Psoas muscle (tissue), 8 donors: ENCODE results near the gene AFDN. TPM values are rescaled to one million over a fixed set of nuclear protein-coding genes. Genes with fewer than 3 reads are reported as not detected.

Source experiments
- ATAC-seq, 4 donors: fragments of 200-7000 bp; cut with Tn5 transposase; one replicate each; pipeline ENCODE4 v1.9.1; 2020; ENCODE audit warnings: moderate library complexity in 3 of 4, mild to moderate bottlenecking in 2 of 4
- DNase-seq, 2 donors: peaks; one replicate each; pipeline ENCODE4 v3.0.0-alpha.2; 2020
- H3K27ac ChIP-seq: fragments of 200-600 bp; one replicate; pipeline ENCODE4 v1.8.0; 2022
- H3K27me3 ChIP-seq, 3 donors: fragments of 200-600 bp in 1 of 3; one replicate each; pipeline versions ENCODE4 v1.6.1 to v1.8.0; 2013 to 2022; ENCODE audit warnings: low read length in 2 of 3, mild to moderate bottlenecking in 2 of 3, moderate library complexity in 1 of 3; ENCODE audit not compliant: insufficient read depth in 3 of 3
- H3K36me3 ChIP-seq, 2 donors: fragments of 200-600 bp in 1 of 2; one replicate each; pipeline versions ENCODE4 v1.6.1 to v1.8.0; 2013 to 2022; ENCODE audit warnings: low read depth in 1 of 2, mild to moderate bottlenecking in 1 of 2, moderate library complexity in 1 of 2; ENCODE audit not compliant: insufficient read depth in 1 of 2
- H3K4me1 ChIP-seq: fragments of 200-600 bp; one replicate; pipeline ENCODE4 v1.8.0; 2022
- H3K4me3 ChIP-seq: fragments of 200-600 bp; one replicate; pipeline ENCODE4 v1.8.0; 2022; ENCODE audit warnings: mild to moderate bottlenecking
- H3K9me3 ChIP-seq: fragments of 200-600 bp; one replicate; pipeline ENCODE4 v1.8.0; 2022
- CTCF ChIP-seq: fragments of 200-600 bp; IDR thresholded peaks from one replicate; pipeline ENCODE4 v1.8.0; 2022; ENCODE audit warnings: antibody characterized with exemption
- WGBS, 3 donors: extraction: QIAGEN DNeasy Blood & Tissue Kit; methylation state at CpG; one replicate each; pipeline versions ENCODE4 v1.1.6 to v1.1.7; 2013; 5-methylcytosine and 5-hydroxymethylcytosine counted together
- intact Hi-C, 2 donors: fragments of 100-400 bp; cut with DNase I; formaldehyde crosslinking; loops; one replicate each; pipeline versions ENCODE4 v1.11.0 to v1.14.2; 2022
- polyA plus RNA-seq, 3 donors: library from polyadenylated mRNA; stranded (reverse); fragments of 200-250 nt; gene quantifications; one replicate each; pipeline ENCODE4 v1.2.3, GENCODE V29; 2013
- total RNA-seq, 4 donors: library from RNA; stranded (reverse); fragmentation: NEBNext Ultra II Directional in 2 of 4; extraction: Animal tissue kit (Norgen Biotek cat#: 25700) in 2 of 4; gene quantifications; one replicate each; pipeline versions ENCODE4 v1.2.1 to v1.2.4, GENCODE V29; 2021 to 2023
- donor health status: healthy with polysubstance abuse.
- donor health status: DM: no; HTN: no; CAD: no; lungs with moderate emphysema.
- donor health status: Bipolar disorder and iron deficiency.
- donor health status: healthy.
- donor health status: DM: yes; HTN: yes; CAD: no.
- donor health status: DM: no; HTN: no; CAD: no.
- donor health status: DM: no; HTN: no; CAD: no.
- donor health status: DM: yes; HTN: yes; CAD: no.

Gene AFDN
- total and polyA plus RNA-seq, 7 donors: 12.2 to 35.6 (median 32.9) TPM

GRCh38 chr6:167919349-167919748 is 92.6 kb downstream of the AFDN start:
- no peak overlapping the region for H3K4me3 ChIP-seq
- 75 to 90% (median 82%) methylated on average over 3 of the region's 3 CpGs for WGBS, 3 donors
- no peak overlapping the region for H3K27ac ChIP-seq
- TF ChIP-seq CTCF: no peak
- ATAC-seq (no peak), DNase-seq (no peak)
- no peaks in the 10 kb centered on the region for H3K9me3 ChIP-seq
- no peaks in the 10 kb centered on the region for H3K27me3 ChIP-seq
- intact Hi-C loops: no loop called here
- H3K4me1 ChIP-seq: no peaks in the 10 kb centered on the region
- peaks cover 10 to 80% of the 10 kb centered on the region in 2 donors for H3K36me3 ChIP-seq

- DNase-seq (no peak), ATAC-seq (no peak)
- no peaks in the 10 kb centered on the region for H3K4me1 ChIP-seq
- intact Hi-C loops: no loop called here
- no peak overlapping the region for H3K4me3 ChIP-seq
- TF ChIP-seq CTCF: no peak
- H3K36me3 ChIP-seq: peaks cover 10 to 79% of the 10 kb centered on the region in 2 donors
- no peaks in the 10 kb centered on the region for H3K27me3 ChIP-seq
- H3K27ac ChIP-seq: no peak overlapping the region
- no peaks in the 10 kb centered on the region for H3K9me3 ChIP-seq
- 88 to 95% (median 90%) methylated on average over 8 of the region's 8 CpGs for WGBS, 3 donors
Observed at GRCh38 chr6:167920165-167920564, 93.5 kb downstream of the AFDN start.

GRCh38 chr6:167921831-167922230 is 95.1 kb downstream of the AFDN start:
- ATAC-seq (no peak), DNase-seq (no peak)
- Histone ChIP-seq H3K27ac (no peak overlapping the region), H3K4me1 (no peaks in the 10 kb centered on the region), H3K4me3 (no peak overlapping the region), H3K9me3 (no peaks in the 10 kb centered on the region), H3K27me3 (no peaks in the 10 kb centered on the region), H3K36me3 (peaks cover 16 to 80% of the 10 kb centered on the region in 2 donors)
- 83 to 86% (median 85%) methylated on average over 6 of the region's 6 CpGs for WGBS, 3 donors
- no peak for TF ChIP-seq CTCF
- intact Hi-C loops: no loop called here

- ATAC-seq: no peak
- H3K27ac ChIP-seq: no peak overlapping the region
- TF ChIP-seq CTCF: no peak
- DNase-seq: no peak
- 88 to 95% (median 88%) methylated on average over 7 of the region's 7 CpGs for WGBS, 3 donors
- no peaks in the 10 kb centered on the region for H3K9me3 ChIP-seq
- H3K4me1 ChIP-seq: no peaks in the 10 kb centered on the region
- intact Hi-C loops: no loop called here
- H3K36me3 ChIP-seq: peaks cover 12 to 55% of the 10 kb centered on the region in 2 donors
- no peak overlapping the region for H3K4me3 ChIP-seq
- no peaks in the 10 kb centered on the region for H3K27me3 ChIP-seq
Observed at GRCh38 chr6:167925026-167925425, 98.3 kb downstream of the AFDN start.

- DNase-seq: no peak
- intact Hi-C loops: no loop called here
- no peak for TF ChIP-seq CTCF
- Histone ChIP-seq H3K4me3 (no peak overlapping the region), H3K4me1 (no peaks in the 10 kb centered on the region), H3K36me3 (peaks cover 8 to 46% of the 10 kb centered on the region in 2 donors), H3K27me3 (no peaks in the 10 kb centered on the region), H3K9me3 (no peaks in the 10 kb centered on the region), H3K27ac (no peak overlapping the region)
- ATAC-seq: no peak
- WGBS, 3 donors: 95 to 97% (median 96%) methylated on average over 6 of the region's 6 CpGs
Observed at GRCh38 chr6:167927246-167927645, 100.5 kb downstream of the AFDN start.
